Measurements from ENCODE around the gene SAG.

SAG gene

GRCh38 chr2:233384811-233385488 lies 77.3 kb downstream of the SAG start:
- Histone ChIP-seq H3K4me3 (no peak overlapping the region), H3K36me3 (no peaks in the 10 kb centered on the region), H3K4me1 (peaks cover 3 to 55% (median 31%) of the 10 kb centered on the region in 4 donors), H3K27ac (peak overlapping the region; percentile 21 to 85), H3K9me3 (no peaks in the 10 kb centered on the region), H3K27me3 (no peaks in the 10 kb centered on the region)
- intact Hi-C loops (cut with DNase I; ENCODE audit: low total_unique reads), result loop anchor here (10.0 kb wide), 1 partner anchor 60 kb away; no protein-coding TSS in a partner anchor
- no peak for DNase-seq
- no peak for TF ChIP-seq CTCF (IDR thresholded peaks at IDR 0.05)

- intact Hi-C loops (cut with DNase I; ENCODE audit: low total_unique reads), result loop anchor here (10.0 kb wide), 1 partner anchor 59 kb away; no protein-coding TSS in a partner anchor
- Histone ChIP-seq H3K9me3 (no peaks in the 10 kb centered on the region), H3K36me3 (no peaks in the 10 kb centered on the region), H3K27me3 (no peaks in the 10 kb centered on the region), H3K27ac (peak overlapping the region; percentile 21 to 85), H3K4me1 (peaks cover 3 to 60% (median 32%) of the 10 kb centered on the region in 4 donors), H3K4me3 (no peak overlapping the region)
- no peak for TF ChIP-seq CTCF (IDR thresholded peaks at IDR 0.05)
- no peak for DNase-seq
These were observed 78.0 kb downstream of the SAG start for GRCh38 chr2:233385489-233386044.

- TF ChIP-seq CTCF (IDR thresholded peaks at IDR 0.05), result no peak
- peak; percentile 26 to 79 for DNase-seq
- no peak overlapping the region for H3K4me3 ChIP-seq
- peaks cover 3 to 64% (median 33%) of the 10 kb centered on the region in 4 donors for H3K4me1 ChIP-seq
- no peaks in the 10 kb centered on the region for H3K36me3 ChIP-seq
- no peaks in the 10 kb centered on the region for H3K27me3 ChIP-seq
- peak overlapping the region; percentile 74 to 85 for H3K27ac ChIP-seq
- H3K9me3 ChIP-seq, result no peaks in the 10 kb centered on the region
- intact Hi-C loops (cut with DNase I; ENCODE audit: low total_unique reads), result loop anchor here (10.0 kb wide), 1 partner anchor 58 kb away; no protein-coding TSS in a partner anchor
These were observed 78.9 kb downstream of the SAG start for GRCh38 chr2:233386382-233387041.

GRCh38 chr2:233387225-233387624 lies 79.6 kb downstream of the SAG start:
- H3K4me1 ChIP-seq, result peaks cover 3 to 64% (median 33%) of the 10 kb centered on the region in 4 donors
- peak; percentile 25 to 80 for DNase-seq
- H3K36me3 ChIP-seq, result peaks cover 0 to 5% (median 0%) of the 10 kb centered on the region in 3 donors
- H3K27ac ChIP-seq, result peak overlapping the region; percentile 74 to 85
- intact Hi-C loops (cut with DNase I; ENCODE audit: low total_unique reads), result loop anchor here (10.0 kb wide), 1 partner anchor 58 kb away; no protein-coding TSS in a partner anchor
- no peaks in the 10 kb centered on the region for H3K9me3 ChIP-seq
- H3K27me3 ChIP-seq, result no peaks in the 10 kb centered on the region
- H3K4me3 ChIP-seq, result peak overlapping the region; percentile 22 to 25
- TF ChIP-seq CTCF (IDR thresholded peaks at IDR 0.05), result no peak

- Histone ChIP-seq H3K4me3 (peak overlapping the region; percentile 22 to 25), H3K27me3 (no peaks in the 10 kb centered on the region), H3K27ac (peak overlapping the region; percentile 74 to 85), H3K4me1 (peaks cover 3 to 64% (median 33%) of the 10 kb centered on the region in 4 donors), H3K36me3 (peaks cover 0 to 5% (median 0%) of the 10 kb centered on the region in 3 donors), H3K9me3 (no peaks in the 10 kb centered on the region)
- peak; percentile 94 to 97 for DNase-seq
- no peak for TF ChIP-seq CTCF (IDR thresholded peaks at IDR 0.05)
- intact Hi-C loops (cut with DNase I; ENCODE audit: low total_unique reads), result loop anchor here (10.0 kb wide), 1 partner anchor 57 kb away; no protein-coding TSS in a partner anchor
These were observed 80.3 kb downstream of the SAG start for GRCh38 chr2:233387667-233388528.

Data from tibial artery (tissue), 4 donors.